DOHH2 (cell line): ENCODE results near the gene FXYD4.

Experiments
- H3F3A ChIP-seq: fragments of 200-600 bp; sonication (generic), shearing (Covaris generic); 2 replicates; pipeline ENCODE4 v1.6.0; 2016; ENCODE audit warnings: antibody characterized with exemption, mild to moderate bottlenecking; ENCODE audit not compliant: control insufficient read depth, insufficient read depth
- H3K27ac ChIP-seq: fragments of 200-600 bp; sonication (generic); 2 replicates; pipeline ENCODE4 v1.5.1; 2014; ENCODE audit warnings: low read depth, mild to moderate bottlenecking, low read length, moderate library complexity
- H3K27me3 ChIP-seq: fragments of 200-600 bp; sonication (generic); 2 replicates; pipeline ENCODE4 v1.6.1; 2014; ENCODE audit warnings: mild to moderate bottlenecking, low read length, mixed read lengths; ENCODE audit not compliant: control insufficient read depth
- H3K36me3 ChIP-seq: fragments of 200-600 bp; sonication (generic); 2 replicates; pipeline ENCODE4 v1.6.1; 2014; ENCODE audit warnings: mild to moderate bottlenecking, low read length, moderate library complexity, mixed read lengths; ENCODE audit not compliant: control insufficient read depth
- H3K4me1 ChIP-seq: fragments of 200-600 bp; sonication (generic); 2 replicates; pipeline ENCODE4 v1.6.1; 2014; ENCODE audit warnings: mild to moderate bottlenecking, low read length, mixed read lengths; ENCODE audit not compliant: control insufficient read depth
- H3K4me2 ChIP-seq: fragments of 200-600 bp; sonication (generic); 2 replicates; pipeline ENCODE4 v1.6.0; 2014; ENCODE audit warnings: mild to moderate bottlenecking, low read length, moderate library complexity
- H3K4me3 ChIP-seq: fragments of 200-600 bp; sonication (generic); 2 replicates; pipeline ENCODE4 v1.5.1; 2014; ENCODE audit warnings: mild to moderate bottlenecking, low read length, mixed read lengths
- H3K79me2 ChIP-seq: fragments of 200-600 bp; sonication (generic); 2 replicates; pipeline ENCODE4 v1.6.1; 2014; ENCODE audit warnings: mild to moderate bottlenecking, low read length, mixed read lengths; ENCODE audit not compliant: control insufficient read depth
- H3K9me2 ChIP-seq: fragments of 200-600 bp; sonication (generic); replicated peaks from 2 replicates; pipeline ENCODE4 v1.6.1; 2014; ENCODE audit warnings: mild to moderate bottlenecking, low read length, mixed read lengths; ENCODE audit not compliant: control insufficient read depth
- H3K9me3 ChIP-seq: fragments of 200-600 bp; sonication (generic); 2 replicates; pipeline ENCODE4 v1.6.1; 2014; ENCODE audit warnings: antibody characterized with exemption, low read length, mixed read lengths; ENCODE audit not compliant: control insufficient read depth, insufficient read depth
- H4K20me1 ChIP-seq: fragments of 200-600 bp; sonication (generic); 2 replicates; pipeline ENCODE4 v1.6.0; 2014; ENCODE audit warnings: low read depth, mild to moderate bottlenecking, antibody characterized with exemption, low read length, moderate library complexity; ENCODE audit not compliant: control insufficient read depth, insufficient read depth
- EZH2phosphoT487 ChIP-seq: fragments of 200-600 bp; sonication (generic); IDR thresholded peaks from 2 replicates; pipeline ENCODE4 v1.6.1; 2017; ENCODE audit warnings: borderline replicate concordance, mild to moderate bottlenecking, antibody characterized with exemption, low read length, moderate library complexity, mixed read lengths
- TF ChIP-seq, protein P1 (sequence below): fragments of 200-600 bp; sonication (generic); IDR thresholded peaks from one replicate; pipeline ENCODE4 v1.5.1; 2014; ENCODE audit warnings: antibody characterized with exemption, mild to moderate bottlenecking, low read depth, low read length; ENCODE audit not compliant: poor library complexity, severe bottlenecking

The FXYD4 gene

DNA sequence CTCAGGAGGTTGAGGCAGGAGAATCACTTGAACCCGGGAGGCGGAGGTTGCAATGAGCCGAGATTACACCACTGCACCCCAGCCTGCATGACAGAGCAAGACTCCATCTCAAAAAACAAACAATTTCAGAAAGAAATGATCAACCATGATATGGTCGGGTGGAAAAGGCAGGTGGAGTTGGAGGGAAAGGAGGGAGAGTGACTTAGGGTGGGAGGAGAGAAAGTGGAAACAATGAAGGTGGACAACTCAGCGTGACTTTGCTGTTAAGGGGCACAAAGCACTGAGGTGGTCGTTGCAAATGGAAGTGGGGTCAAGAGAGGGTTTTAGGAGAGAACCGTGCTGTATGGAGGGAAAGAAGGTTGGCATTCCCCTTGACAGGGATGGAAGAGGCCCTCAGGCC, 30.0 kb upstream of the FXYD4 start:
- no peaks in the 10 kb centered on the region for H3K36me3 ChIP-seq
- H3F3A ChIP-seq: no peaks in the 10 kb centered on the region
- H3K4me2 ChIP-seq: no peak overlapping the region
- no peak overlapping the region for H3K27ac ChIP-seq
- H3K27me3 ChIP-seq: no peaks in the 10 kb centered on the region
- H4K20me1 ChIP-seq: no peaks in the 10 kb centered on the region
- no peak overlapping the region for H3K4me3 ChIP-seq
- no peaks in the 10 kb centered on the region for H3K9me2 ChIP-seq
- H3K79me2 ChIP-seq: no peaks in the 10 kb centered on the region
- TF ChIP-seq EZH2phosphoT487: no peak
- TF ChIP-seq, protein P1, sequence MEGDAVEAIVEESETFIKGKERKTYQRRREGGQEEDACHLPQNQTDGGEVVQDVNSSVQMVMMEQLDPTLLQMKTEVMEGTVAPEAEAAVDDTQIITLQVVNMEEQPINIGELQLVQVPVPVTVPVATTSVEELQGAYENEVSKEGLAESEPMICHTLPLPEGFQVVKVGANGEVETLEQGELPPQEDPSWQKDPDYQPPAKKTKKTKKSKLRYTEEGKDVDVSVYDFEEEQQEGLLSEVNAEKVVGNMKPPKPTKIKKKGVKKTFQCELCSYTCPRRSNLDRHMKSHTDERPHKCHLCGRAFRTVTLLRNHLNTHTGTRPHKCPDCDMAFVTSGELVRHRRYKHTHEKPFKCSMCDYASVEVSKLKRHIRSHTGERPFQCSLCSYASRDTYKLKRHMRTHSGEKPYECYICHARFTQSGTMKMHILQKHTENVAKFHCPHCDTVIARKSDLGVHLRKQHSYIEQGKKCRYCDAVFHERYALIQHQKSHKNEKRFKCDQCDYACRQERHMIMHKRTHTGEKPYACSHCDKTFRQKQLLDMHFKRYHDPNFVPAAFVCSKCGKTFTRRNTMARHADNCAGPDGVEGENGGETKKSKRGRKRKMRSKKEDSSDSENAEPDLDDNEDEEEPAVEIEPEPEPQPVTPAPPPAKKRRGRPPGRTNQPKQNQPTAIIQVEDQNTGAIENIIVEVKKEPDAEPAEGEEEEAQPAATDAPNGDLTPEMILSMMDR: no peak
- no peaks in the 10 kb centered on the region for H3K9me3 ChIP-seq
- H3K4me1 ChIP-seq: no peaks in the 10 kb centered on the region

DNA sequence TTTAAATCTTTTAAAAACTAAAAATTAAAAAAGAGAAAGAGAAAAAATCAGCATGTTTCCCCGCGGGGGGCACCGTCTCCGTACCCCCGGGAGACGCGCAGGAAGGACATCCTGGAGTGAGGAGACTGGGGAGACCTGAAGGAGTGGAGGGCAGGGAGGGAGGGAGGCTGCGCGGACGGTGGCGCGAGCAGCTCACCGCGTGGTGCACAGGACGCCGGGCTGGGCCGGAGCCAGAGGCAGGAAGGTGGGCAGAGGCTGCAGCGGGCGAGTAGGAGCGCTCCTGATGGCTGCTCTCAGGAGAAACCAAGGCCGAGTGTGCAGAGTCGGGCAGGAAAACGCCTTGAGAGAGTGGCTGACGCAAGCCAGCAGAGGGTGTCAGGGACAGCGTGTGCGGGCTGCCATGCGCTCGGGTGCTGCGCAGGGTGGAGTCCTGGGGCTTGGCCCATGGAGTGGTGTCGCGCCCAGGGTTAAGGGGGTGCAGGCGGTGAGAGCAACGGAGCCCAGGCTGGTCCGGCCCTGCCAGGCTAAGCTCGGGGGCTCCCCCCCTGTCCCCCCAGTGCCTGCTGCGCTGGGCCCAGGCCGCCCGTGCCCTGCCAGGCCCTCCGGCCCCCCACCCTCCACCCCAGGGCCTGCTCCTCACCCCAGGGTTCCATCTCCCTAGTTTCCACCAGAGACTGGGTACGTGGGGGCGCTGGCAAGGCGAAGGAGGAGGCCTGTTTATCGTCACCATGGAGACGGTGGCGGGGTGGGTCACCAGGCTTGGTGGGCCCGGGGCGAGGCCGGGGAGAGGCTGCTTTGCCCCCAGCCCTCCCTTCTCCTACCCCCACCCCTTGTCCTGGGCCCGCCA, 28.9 kb upstream of the FXYD4 start:
- Histone ChIP-seq H3K9me3 (no peaks in the 10 kb centered on the region), H3K27ac (no peak overlapping the region), H3K4me2 (no peak overlapping the region), H4K20me1 (no peaks in the 10 kb centered on the region), H3K4me1 (no peaks in the 10 kb centered on the region), H3K4me3 (no peak overlapping the region), H3F3A (no peaks in the 10 kb centered on the region), H3K36me3 (no peaks in the 10 kb centered on the region), H3K79me2 (no peaks in the 10 kb centered on the region), H3K9me2 (no peaks in the 10 kb centered on the region), H3K27me3 (no peaks in the 10 kb centered on the region)
- TF ChIP-seq EZH2phosphoT487: no peak
- TF ChIP-seq, protein P1: no peak

DNA sequence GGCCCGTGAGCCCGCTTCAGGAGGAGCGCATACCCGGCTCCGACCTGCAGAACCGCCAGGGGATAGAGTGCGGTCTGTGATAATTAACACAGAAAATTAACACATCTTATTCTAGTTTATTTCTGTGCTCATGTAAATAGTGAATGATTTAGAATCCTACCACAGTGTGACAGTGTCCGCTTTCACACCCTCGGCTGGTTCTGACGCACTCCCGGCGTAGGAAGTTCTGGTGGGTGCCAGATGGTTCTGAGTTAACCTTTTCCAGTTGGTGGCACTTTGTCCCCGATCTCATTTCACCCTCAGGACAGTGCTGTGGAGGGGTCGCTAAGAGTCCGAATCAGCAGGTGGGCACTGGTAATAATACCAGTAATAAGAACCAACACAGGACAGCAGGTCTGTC, 28.3 kb upstream of the FXYD4 start:
- no peaks in the 10 kb centered on the region for H3K9me2 ChIP-seq
- no peaks in the 10 kb centered on the region for H3F3A ChIP-seq
- H3K79me2 ChIP-seq: no peaks in the 10 kb centered on the region
- no peak overlapping the region for H3K4me3 ChIP-seq
- H3K36me3 ChIP-seq: no peaks in the 10 kb centered on the region
- H3K27ac ChIP-seq: no peak overlapping the region
- TF ChIP-seq, protein P1: no peak
- no peak for TF ChIP-seq EZH2phosphoT487
- H3K4me1 ChIP-seq: peaks cover 3% of the 10 kb centered on the region
- H3K9me3 ChIP-seq: no peaks in the 10 kb centered on the region
- no peaks in the 10 kb centered on the region for H4K20me1 ChIP-seq
- no peaks in the 10 kb centered on the region for H3K27me3 ChIP-seq
- H3K4me2 ChIP-seq: no peak overlapping the region
